Measurements from ENCODE around the gene SHROOM1. TPM values are rescaled to one million over a fixed set of nuclear protein-coding genes. Genes with fewer than 3 reads are reported as not detected.

The SHROOM1 gene
- total and polyA plus RNA-seq, 2 of the 8 experiments (the other 6 are each of a cell fraction or from before 2014, with no cell fraction given): 3.9 to 5.2 TPM

DNA sequence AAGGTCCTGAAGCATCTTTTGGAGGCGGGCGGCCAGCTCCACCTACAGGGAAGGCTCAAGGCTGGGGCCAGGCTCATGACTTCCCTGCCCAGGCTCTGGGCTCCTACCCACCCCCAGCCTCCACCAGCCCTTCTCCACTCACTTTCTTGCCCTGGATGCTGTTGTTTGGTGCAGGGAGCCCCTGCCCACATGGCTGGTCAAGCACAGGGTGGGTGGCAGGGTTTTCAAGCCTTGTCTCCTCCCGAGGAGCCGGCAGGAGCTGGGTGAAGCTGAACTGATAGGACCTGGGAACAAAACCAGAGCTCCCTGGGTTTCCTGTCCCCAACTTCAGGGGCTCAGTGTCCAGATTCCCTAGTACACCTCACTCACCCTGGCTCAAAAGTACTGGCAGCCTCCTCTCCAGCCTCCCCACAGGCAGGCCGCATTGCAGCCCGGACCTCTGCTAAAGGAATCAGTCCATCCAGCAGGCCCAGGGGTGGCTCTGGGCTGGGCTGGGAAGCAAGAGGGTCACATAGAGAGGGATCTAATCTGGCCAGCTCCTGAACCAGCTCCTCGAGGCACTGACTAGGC, 6.9 kb downstream of the SHROOM1 start:
- H4K91ac ChIP-seq (replicated peaks; ENCODE audit: insufficient read length, low read length): peak overlapping the region; percentile 68
- peak overlapping the region; percentile 48 for H3K4ac ChIP-seq (replicated peaks; ENCODE audit: insufficient read length, low read depth, low read length)
- H3K23ac ChIP-seq (ENCODE audit: insufficient read length): no peak overlapping the region
- H3K14ac ChIP-seq (ENCODE audit: insufficient read length): no peak overlapping the region
- no peaks in the 10 kb centered on the region for H3K9me3 ChIP-seq (ENCODE audit: insufficient read depth in 2 of 2, low read depth in 1 of 2, low read length in 1 of 2)
- TF ChIP-seq BRCA1 (IDR thresholded peaks at IDR 0.05; ENCODE audit: low read depth, low read length): no peak
- TF ChIP-seq, protein P1, sequence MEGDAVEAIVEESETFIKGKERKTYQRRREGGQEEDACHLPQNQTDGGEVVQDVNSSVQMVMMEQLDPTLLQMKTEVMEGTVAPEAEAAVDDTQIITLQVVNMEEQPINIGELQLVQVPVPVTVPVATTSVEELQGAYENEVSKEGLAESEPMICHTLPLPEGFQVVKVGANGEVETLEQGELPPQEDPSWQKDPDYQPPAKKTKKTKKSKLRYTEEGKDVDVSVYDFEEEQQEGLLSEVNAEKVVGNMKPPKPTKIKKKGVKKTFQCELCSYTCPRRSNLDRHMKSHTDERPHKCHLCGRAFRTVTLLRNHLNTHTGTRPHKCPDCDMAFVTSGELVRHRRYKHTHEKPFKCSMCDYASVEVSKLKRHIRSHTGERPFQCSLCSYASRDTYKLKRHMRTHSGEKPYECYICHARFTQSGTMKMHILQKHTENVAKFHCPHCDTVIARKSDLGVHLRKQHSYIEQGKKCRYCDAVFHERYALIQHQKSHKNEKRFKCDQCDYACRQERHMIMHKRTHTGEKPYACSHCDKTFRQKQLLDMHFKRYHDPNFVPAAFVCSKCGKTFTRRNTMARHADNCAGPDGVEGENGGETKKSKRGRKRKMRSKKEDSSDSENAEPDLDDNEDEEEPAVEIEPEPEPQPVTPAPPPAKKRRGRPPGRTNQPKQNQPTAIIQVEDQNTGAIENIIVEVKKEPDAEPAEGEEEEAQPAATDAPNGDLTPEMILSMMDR (IDR thresholded peaks at IDR 0.05; ENCODE audit: control extremely low read depth in 1 of 3, insufficient read depth in 1 of 3, low read depth in 1 of 3, low read length in 3 of 3): peak in 1 of 3 experiments; percentile 13; a peak in 1 of 4 replicates
- H2BK12ac ChIP-seq (ENCODE audit: low read depth, low read length): peak overlapping the region; percentile 84; the same call in 1 of the 2 replicates
- peak overlapping the region; percentile 72 for H3K56ac ChIP-seq (replicated peaks; ENCODE audit: insufficient read length, low read depth, low read length)
- FAIRE-seq (no peak), DNase-seq (ENCODE audit: low read depth in 1 of 2, low spot score in 2 of 2) (no peak)
- peak overlapping the region; percentile 3 for H2BK120ac ChIP-seq (replicated peaks; ENCODE audit: low read depth, low read length)
- peak overlapping the region; percentile 28 to 50 (median 34); a peak in 6 of 8 replicates for H3K4me3 ChIP-seq (ENCODE audit: extremely low read depth in 1 of 4, insufficient read depth in 2 of 4, low read depth in 3 of 4, low read length in 4 of 4)
- H4K20me1 ChIP-seq (replicated peaks in 1 of 2; ENCODE audit: control insufficient read depth in 1 of 2, insufficient read depth in 2 of 2, low read length in 2 of 2): no peaks in the 10 kb centered on the region
- H3K9ac ChIP-seq (replicated peaks in 1 of 4; ENCODE audit: extremely low read depth in 1 of 4, low read depth in 3 of 4, low read length in 3 of 4): peak overlapping the region in 2 of 4 experiments; percentile 40 to 43; a peak in 4 of 7 replicates
- POLR2A ChIA-PET (ENCODE audit: partially characterized antibody): interaction anchor here (0.6 to 2.8 kb wide), 12 partner anchors 9 to 140 kb away, joined by 3 to 17 read pairs (median 4); partner anchors contain the start of genes AFF4, GDF9, SEPTIN8 and SOWAHA
- H3K79me2 ChIP-seq (ENCODE audit: control insufficient read depth in 1 of 2, insufficient read depth in 2 of 2, low read length in 2 of 2): no peaks in the 10 kb centered on the region
- 0 out of 2 replicates have a peak overlapping the region, but pooled peaks have one; percentile 32 for H2AK5ac ChIP-seq (ENCODE audit: low read depth, low read length)
- no peaks in the 10 kb centered on the region for H3K36me3 ChIP-seq (ENCODE audit: control insufficient read depth in 2 of 4, insufficient read depth in 4 of 4, low read length in 3 of 4)
- H3K27ac ChIP-seq (ENCODE audit: low read depth, low read length): peak overlapping the region; percentile 35; the same call in 1 of the 2 replicates
- peaks cover 0 to 18% (median 17%) of the 10 kb centered on the region in 4 experiments; a peak in 6 of 7 replicates for H3K4me1 ChIP-seq (replicated peaks in 1 of 4; ENCODE audit: control insufficient read depth in 3 of 4, insufficient read depth in 4 of 4, low read length in 3 of 4)
- H2BK5ac ChIP-seq (ENCODE audit: low read depth, low read length): peak overlapping the region; percentile 71; the same call in 1 of the 2 replicates
- peak overlapping the region; percentile 62 to 64 for H3K4me2 ChIP-seq (ENCODE audit: insufficient read depth in 1 of 2, low read depth in 2 of 2, low read length in 2 of 2)
- peak overlapping the region; percentile 87 for H3K18ac ChIP-seq (ENCODE audit: extremely low read depth, low read length)
- peaks cover 10% of the 10 kb centered on the region; the same call in 1 of the 2 replicates for H3K23me2 ChIP-seq (ENCODE audit: low read depth, low read length)
- H4K5ac ChIP-seq (ENCODE audit: insufficient read length, low read depth, low read length): peak overlapping the region; percentile 69
- peak overlapping the region; percentile 1; the same call in 1 of the 2 replicates for H2AFZ ChIP-seq (ENCODE audit: low read length)
- peak overlapping the region; percentile 97; the same call in 1 of the 2 replicates for H2BK15ac ChIP-seq (ENCODE audit: low read length)
- 77% methylated on average over 7 of the region's 7 CpGs; no CpG with 5 or more reads in 1 of the 2 experiments for WGBS, 2 experiments (ENCODE audit: extremely low coverage in 1 of 2, insufficient coverage in 1 of 2, insufficient read length in 1 of 2, insufficient replicate concordance in 2 of 2, low coverage in 1 of 2, low lambda C conversion rate in 2 of 2, missing lambda C conversion rate in 1 of 2)
- peak overlapping the region; percentile 91; the same call in 1 of the 2 replicates for H4K8ac ChIP-seq (ENCODE audit: extremely low read depth, insufficient read depth, low read length)
- no peaks in the 10 kb centered on the region for H3K79me1 ChIP-seq (ENCODE audit: low read depth, low read length)
- CTCF ChIA-PET (ENCODE audit: partially characterized antibody): interaction anchor here (0.7 to 25.6 kb wide), 14 partner anchors 8 to 288 kb away, joined by 3 to 465 read pairs (median 4); partner anchors contain the start of genes CCNI2, GDF9, LEAP2 and SHROOM1
- H3K27me3 ChIP-seq (replicated peaks in 1 of 4; ENCODE audit: control insufficient read depth in 3 of 4, extremely low read depth in 1 of 4, insufficient read depth in 3 of 4, low read length in 3 of 4): peaks cover 13 to 57% (median 46%) of the 10 kb centered on the region in 4 experiments
- H2BK20ac ChIP-seq (ENCODE audit: low read length): no peak overlapping the region

All from H1 (cell line).